ENCODE results near the gene CDNF. TPM values are rescaled to one million over a fixed set of nuclear protein-coding genes. Genes with fewer than 3 reads are reported as not detected.

Gene CDNF
- total RNA-seq, 1 donor from 2014 or later: 1.9 TPM

DNA sequence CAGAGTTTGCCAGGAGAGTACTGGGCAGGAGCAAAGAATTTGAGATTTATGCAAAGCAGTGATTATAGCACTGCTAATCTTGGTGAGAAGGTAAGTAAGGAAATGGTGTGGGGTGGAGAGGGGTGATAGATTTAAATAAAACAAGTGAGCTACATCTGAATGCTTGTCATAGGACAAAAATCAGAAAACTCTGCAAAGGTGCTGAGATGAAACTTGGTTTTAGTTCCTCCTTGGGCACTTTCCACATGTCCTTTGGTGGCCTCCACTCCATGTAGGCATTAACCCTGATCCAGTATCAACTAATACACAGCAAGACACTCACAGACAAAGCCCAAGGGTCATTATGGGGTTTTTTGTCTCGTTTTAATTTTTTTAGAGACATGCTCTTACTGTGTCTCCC, 37.4 kb downstream of the CDNF start:
- no peaks in the 10 kb centered on the region for H3K36me3 Mint-ChIP-seq (ENCODE audit: low read depth, unreplicated experiment)
- TF ChIP-seq, protein P1, sequence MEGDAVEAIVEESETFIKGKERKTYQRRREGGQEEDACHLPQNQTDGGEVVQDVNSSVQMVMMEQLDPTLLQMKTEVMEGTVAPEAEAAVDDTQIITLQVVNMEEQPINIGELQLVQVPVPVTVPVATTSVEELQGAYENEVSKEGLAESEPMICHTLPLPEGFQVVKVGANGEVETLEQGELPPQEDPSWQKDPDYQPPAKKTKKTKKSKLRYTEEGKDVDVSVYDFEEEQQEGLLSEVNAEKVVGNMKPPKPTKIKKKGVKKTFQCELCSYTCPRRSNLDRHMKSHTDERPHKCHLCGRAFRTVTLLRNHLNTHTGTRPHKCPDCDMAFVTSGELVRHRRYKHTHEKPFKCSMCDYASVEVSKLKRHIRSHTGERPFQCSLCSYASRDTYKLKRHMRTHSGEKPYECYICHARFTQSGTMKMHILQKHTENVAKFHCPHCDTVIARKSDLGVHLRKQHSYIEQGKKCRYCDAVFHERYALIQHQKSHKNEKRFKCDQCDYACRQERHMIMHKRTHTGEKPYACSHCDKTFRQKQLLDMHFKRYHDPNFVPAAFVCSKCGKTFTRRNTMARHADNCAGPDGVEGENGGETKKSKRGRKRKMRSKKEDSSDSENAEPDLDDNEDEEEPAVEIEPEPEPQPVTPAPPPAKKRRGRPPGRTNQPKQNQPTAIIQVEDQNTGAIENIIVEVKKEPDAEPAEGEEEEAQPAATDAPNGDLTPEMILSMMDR (IDR thresholded peaks at IDR 0.05; ENCODE audit: unreplicated experiment): no peak
- no peak overlapping the region for H3K27ac Mint-ChIP-seq (ENCODE audit: unreplicated experiment)
- H3K4me1 Mint-ChIP-seq (ENCODE audit: unreplicated experiment): peaks cover 42% of the 10 kb centered on the region
- H3K4me3 Mint-ChIP-seq (ENCODE audit: unreplicated experiment): no peak overlapping the region
- H3K27me3 Mint-ChIP-seq (ENCODE audit: unreplicated experiment): peaks cover 2% of the 10 kb centered on the region
- DNase-seq (ENCODE audit: low spot score): no peak
- H3K9me3 Mint-ChIP-seq (ENCODE audit: unreplicated experiment): no peaks in the 10 kb centered on the region

GRCh38 chr10:14798636-14799035, 39.2 kb downstream of the CDNF start:
- TF ChIP-seq, protein P1 (IDR thresholded peaks at IDR 0.05; ENCODE audit: unreplicated experiment): no peak
- no peak for DNase-seq (ENCODE audit: low spot score)
- peaks cover 2% of the 10 kb centered on the region for H3K27me3 Mint-ChIP-seq (ENCODE audit: unreplicated experiment)
- peak overlapping the region; percentile 96 for H3K27ac Mint-ChIP-seq (ENCODE audit: unreplicated experiment)
- H3K4me3 Mint-ChIP-seq (ENCODE audit: unreplicated experiment): no peak overlapping the region
- H3K36me3 Mint-ChIP-seq (ENCODE audit: low read depth, unreplicated experiment): no peaks in the 10 kb centered on the region
- peaks cover 42% of the 10 kb centered on the region for H3K4me1 Mint-ChIP-seq (ENCODE audit: unreplicated experiment)
- H3K9me3 Mint-ChIP-seq (ENCODE audit: unreplicated experiment): no peaks in the 10 kb centered on the region

DNA sequence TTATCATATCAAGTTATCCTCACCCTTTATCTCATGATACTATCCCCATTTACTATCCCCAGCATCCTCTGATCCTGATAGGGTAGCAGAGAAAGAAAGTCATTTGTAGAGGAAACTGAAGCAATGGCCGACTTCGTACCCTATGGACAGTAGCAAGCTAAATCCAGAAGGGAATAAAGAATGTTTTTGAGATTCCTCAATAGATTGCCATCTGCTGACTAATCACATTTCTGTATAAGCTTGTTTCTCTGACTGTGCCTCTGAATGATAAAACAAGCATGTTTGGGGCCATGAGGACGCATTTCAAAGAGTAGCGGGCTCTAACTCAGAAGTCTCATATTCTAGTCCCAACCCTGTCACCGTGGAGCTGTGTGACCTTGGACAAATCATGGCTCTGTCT, 49.9 kb downstream of the CDNF start:
- H3K27me3 Mint-ChIP-seq (ENCODE audit: unreplicated experiment): peaks cover 6% of the 10 kb centered on the region
- no peak overlapping the region for H3K4me3 Mint-ChIP-seq (ENCODE audit: unreplicated experiment)
- peaks cover 5% of the 10 kb centered on the region for H3K9me3 Mint-ChIP-seq (ENCODE audit: unreplicated experiment)

DNA sequence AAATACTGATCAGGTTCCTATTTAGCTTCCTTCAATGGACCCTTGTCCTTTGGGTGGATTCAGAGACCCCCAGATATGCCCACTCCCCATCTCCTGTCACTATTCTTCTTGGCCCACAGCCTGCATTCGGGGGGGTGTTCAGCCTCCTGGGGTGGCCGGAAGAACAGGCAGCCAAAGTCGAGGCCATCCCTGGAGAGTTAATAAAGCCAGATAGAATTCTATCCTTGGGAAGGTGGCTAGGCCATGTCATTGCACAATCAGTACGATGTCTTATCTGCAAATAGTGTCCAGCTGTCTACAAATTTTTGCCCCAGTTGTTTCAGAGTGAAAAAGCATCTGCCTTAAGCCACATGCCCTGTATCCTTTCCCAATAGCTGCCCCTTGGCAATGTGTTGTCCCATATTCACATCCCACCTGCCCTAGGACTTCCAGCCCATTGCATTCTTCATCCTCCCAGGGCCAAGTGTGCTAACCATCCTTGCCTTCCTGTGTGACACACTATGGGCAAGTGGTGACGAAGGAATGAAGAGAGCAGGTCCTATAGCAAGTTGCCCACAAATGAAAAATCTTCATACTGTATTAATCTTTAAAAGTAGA, 53.3 kb downstream of the CDNF start:
- H3K4me1 Mint-ChIP-seq (ENCODE audit: unreplicated experiment): peaks cover 23% of the 10 kb centered on the region
- TF ChIP-seq, protein P1 (IDR thresholded peaks at IDR 0.05; ENCODE audit: unreplicated experiment): no peak
- no peak for DNase-seq (ENCODE audit: low spot score)
- H3K36me3 Mint-ChIP-seq (ENCODE audit: low read depth, unreplicated experiment): peaks cover 10% of the 10 kb centered on the region
- peaks cover 5% of the 10 kb centered on the region for H3K9me3 Mint-ChIP-seq (ENCODE audit: unreplicated experiment)
- H3K27me3 Mint-ChIP-seq (ENCODE audit: unreplicated experiment): peaks cover 5% of the 10 kb centered on the region
- peak overlapping the region; percentile 70 for H3K27ac Mint-ChIP-seq (ENCODE audit: unreplicated experiment)
- H3K4me3 Mint-ChIP-seq (ENCODE audit: unreplicated experiment): no peak overlapping the region

More for the DNA sequence above, 49.9 kb downstream of the CDNF start:
- no peak for DNase-seq (ENCODE audit: low spot score)
- no peak overlapping the region for H3K27ac Mint-ChIP-seq (ENCODE audit: unreplicated experiment)
- peaks cover 9% of the 10 kb centered on the region for H3K4me1 Mint-ChIP-seq (ENCODE audit: unreplicated experiment)
- TF ChIP-seq, protein P1 (IDR thresholded peaks at IDR 0.05; ENCODE audit: unreplicated experiment): no peak
- H3K36me3 Mint-ChIP-seq (ENCODE audit: low read depth, unreplicated experiment): peaks cover 10% of the 10 kb centered on the region

DNA sequence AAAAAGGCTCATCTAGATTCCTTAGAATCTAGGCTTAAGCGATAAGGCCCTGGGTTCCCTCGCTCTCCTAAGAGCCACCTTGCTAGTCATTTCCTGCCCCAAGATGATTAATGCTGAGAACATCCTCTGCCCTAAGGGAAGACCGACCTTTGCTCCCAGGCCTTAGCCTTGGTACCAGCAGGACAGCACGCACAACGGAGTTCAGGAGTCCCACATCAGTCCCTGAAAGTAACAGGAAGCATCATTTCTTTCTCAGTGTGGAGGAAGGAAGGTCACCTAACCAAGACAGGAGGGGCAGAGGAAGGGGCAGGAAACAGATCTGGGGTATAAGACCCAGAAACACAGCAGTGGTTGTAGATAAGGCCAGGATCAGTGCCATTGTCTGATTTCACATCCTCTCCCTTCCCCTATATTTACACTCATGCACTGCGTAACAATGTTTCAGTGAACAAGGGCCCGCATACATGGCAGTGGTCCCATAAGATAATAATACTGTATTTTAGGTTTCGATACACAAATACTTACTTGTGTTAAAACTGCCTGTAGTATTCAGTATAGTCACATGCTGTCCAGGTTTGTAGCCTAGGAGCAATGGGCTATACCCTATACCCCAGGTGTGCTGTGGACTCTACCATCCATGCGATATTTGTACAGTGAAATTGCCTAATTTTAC, 55.0 kb downstream of the CDNF start:
- TF ChIP-seq, protein P1 (IDR thresholded peaks at IDR 0.05; ENCODE audit: unreplicated experiment): no peak
- no peak overlapping the region for H3K4me3 Mint-ChIP-seq (ENCODE audit: unreplicated experiment)
- peaks cover 10% of the 10 kb centered on the region for H3K36me3 Mint-ChIP-seq (ENCODE audit: low read depth, unreplicated experiment)
- peaks cover 10% of the 10 kb centered on the region for H3K27me3 Mint-ChIP-seq (ENCODE audit: unreplicated experiment)
- peak overlapping the region; percentile 93 for H3K27ac Mint-ChIP-seq (ENCODE audit: unreplicated experiment)
- H3K9me3 Mint-ChIP-seq (ENCODE audit: unreplicated experiment): peaks cover 5% of the 10 kb centered on the region
- peaks cover 38% of the 10 kb centered on the region for H3K4me1 Mint-ChIP-seq (ENCODE audit: unreplicated experiment)
- peak; percentile 60 for DNase-seq (ENCODE audit: low spot score)
